ENCODE measurements around the gene RAD9A.

GRCh38 chr11:67384851-67385366, 6.9 kb upstream of the RAD9A start:
- TF ChIP-seq CTCF (conservative IDR thresholded peaks at IDR 0.05; ENCODE audit: low read depth in 2 of 2) (no peak), POLR2AphosphoS5 (IDR thresholded peaks at IDR 0.05; ENCODE audit: low read depth) (no peak), EZH2 (IDR thresholded peaks at IDR 0.05; ENCODE audit: low read depth, unreplicated experiment) (no peak)

All from GM23338 (cell line).